Suppressor macrophage treated with lipopolysaccharide for 4 hours (primary cell): ENCODE data around the gene FAM161A.
A peak's percentile ranks its signal among the peaks of the same experiment; 100 is the strongest.
"Not testable (repeated sequence)": the region's sequence is repeated elsewhere in the genome, so short reads cannot be mapped to it uniquely, and the experiment has no call there.

Experiments
- DNase-seq: peaks from one replicate; pipeline ENCODE4 v3.0.0-alpha.2; 2020

Gene FAM161A

DNA sequence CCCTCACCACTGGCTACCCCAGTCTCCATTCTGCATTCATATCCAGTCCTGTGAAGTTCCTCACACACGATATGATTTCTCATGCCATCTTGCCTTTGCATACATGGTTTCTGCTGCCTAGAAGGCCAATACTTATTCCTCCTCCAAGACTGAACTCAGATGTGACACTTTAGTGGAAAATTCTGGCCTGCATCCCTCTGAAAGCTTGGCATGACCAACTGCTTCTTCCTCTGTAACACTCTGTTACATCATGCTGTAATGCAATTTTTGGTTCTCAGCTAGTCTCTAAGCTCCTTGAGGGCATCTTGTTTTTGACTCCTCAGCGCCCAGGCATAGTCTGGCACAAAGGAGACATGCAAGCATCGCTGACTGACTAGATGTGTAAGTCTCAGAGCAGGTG, 12.6 kb downstream of the FAM161A start:
- DNase-seq, result no peak

DNA sequence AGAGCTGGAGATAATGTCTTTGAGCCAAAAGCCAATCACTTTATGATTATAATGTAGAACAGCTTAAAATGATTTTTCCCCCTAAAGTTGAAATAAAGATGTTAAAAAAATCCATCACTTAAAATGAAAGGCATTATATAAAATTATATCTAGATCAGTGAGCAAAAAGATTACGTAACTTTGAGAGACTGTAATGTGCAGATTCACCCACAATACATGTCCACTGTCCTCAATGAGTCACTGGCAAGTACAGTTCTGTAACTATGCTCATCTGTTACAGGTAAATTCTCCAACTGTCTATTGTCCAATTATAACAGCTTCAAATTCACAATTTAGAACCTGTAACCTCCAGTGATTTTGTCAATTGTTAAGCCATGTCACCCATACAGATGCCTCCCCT, 19.0 kb downstream of the FAM161A start:
- no peak for DNase-seq

DNA sequence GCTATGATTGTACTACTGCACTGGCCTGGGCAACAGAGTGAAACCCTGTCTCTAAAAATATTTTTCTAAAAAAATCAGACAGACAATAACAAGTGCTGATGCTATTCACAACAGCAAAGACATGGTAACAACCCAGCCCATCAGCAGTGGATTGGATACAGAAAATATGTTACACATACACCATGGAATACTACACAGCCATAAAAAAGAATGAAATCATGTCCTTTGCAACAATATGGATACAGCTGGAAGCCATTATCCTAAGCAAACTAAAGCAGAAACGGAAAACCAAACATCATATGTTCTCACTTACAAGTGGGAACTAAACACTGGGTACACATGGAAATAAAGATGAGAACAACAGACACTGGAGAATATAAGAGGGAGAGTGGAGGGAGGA, 19.9 kb downstream of the FAM161A start:
- no peak for DNase-seq

DNA sequence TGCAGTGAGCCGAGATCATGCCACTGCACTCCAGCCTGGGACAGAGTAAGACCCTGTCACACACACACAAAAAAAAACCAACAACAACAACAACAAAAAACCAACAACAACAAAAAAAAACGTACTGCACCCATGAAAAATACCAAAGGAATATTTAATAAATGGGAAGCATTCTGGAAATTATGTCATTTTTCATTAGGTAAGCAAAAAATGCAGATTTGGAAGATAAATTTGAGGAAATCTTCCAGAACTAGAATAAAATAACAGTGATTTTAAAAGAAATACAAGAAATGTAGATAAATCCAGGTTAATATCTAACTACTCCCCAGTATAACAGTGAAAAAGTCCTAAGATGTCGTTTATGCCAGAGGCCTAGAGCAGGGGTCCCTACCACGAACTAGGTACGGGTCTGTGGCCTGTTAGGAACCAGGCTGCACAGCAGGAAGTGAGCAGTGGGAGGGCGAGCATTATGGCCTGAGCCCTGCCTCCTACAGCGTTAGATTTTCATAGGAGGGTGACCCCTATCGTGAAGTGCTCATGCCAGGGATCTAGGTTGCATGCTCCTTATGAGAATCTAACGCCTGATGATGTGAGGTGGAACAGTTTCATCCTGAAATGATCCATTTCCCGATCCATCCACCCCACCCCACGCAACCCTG, 21.5 kb downstream of the FAM161A start:
- no peak for DNase-seq

DNA sequence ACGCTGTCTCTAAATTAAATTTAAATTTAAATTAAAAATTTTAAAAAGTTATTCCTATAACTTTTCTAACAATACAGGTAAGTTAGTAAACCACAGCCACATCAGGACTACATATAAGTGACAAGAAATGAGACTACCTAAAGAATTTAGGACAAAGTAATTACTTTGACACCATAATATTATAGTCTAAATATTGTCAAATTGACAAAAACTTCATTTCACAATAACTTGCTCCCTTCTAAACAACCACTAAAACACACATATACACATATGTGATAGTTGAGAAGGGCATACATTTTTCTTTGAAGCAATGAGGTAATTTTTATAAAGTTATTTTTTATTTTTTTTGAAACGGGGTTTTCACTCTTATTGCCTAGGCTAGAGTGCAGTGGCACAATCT, 31.6 kb downstream of the FAM161A start:
- no peak for DNase-seq

DNA sequence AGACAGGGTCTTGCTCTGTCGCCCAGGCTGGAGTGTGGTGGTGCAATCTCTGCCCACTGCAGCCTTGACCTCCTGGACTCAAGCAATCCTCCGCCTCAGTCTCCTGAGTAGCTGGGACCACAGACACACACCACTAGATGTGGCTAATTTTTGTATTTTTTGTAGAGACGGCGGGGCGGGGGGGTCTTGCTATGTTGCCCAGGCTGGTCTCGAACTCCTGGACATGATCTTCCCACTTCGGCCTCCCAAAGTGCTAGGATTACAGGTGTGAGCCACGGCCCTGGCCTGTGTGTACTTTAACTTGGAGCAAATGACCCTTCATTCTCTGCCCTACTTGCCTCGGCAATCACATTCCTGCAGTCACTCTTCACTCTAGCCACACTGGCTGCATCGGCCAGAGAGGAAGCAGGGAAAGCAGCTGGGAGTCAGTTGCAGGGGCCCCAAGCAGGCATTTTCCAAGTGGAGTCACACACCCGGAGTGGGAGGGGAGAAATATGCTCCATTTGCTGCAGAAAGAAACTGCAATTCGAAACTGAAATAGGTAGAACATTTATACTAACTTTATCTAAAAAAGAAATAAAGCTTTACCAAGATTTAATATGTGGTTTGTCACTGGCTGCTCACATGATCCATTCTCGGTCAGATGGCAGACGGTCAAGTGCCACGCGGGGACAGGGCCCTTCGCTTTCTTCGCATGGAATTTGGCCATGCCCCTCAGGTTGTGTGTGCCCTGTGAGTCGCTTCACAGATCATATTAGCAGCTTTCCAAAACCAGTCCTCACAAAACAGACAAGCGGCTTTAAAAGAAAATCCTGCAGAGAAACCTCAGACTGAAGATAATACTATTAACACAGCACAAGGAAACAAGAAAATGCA, 37.1 kb downstream of the FAM161A start:
- DNase-seq, result no peak

DNA sequence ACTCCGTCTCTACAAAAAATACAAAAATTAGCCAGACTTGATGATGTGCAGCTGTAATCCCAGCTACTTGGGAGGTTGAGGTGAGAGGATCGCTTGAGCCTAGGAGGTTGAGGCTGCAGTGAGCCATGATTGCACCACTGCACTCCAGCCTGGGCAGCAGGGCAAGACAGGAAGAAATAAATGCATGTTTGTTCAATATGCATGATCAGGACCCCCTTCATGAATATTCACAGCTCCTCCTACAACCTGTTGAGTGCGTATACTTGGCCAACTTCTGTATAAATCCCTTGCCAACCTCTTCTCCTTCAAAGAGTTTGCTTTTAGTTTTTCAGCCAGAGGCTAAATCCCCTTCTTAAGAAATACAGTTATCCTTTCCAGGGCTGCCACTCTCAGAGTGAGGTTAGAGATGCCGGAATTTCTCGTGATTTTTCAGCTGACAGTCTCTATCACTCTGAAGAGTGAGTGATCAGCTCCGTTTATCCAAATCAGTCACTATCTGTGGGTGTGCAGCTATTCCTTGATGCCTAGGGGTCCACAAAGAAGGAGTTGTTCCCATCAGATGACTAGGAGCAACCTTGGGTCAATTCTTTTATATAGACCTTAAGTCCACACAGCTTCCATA, 39.2 kb downstream of the FAM161A start:
- no peak for DNase-seq

DNA sequence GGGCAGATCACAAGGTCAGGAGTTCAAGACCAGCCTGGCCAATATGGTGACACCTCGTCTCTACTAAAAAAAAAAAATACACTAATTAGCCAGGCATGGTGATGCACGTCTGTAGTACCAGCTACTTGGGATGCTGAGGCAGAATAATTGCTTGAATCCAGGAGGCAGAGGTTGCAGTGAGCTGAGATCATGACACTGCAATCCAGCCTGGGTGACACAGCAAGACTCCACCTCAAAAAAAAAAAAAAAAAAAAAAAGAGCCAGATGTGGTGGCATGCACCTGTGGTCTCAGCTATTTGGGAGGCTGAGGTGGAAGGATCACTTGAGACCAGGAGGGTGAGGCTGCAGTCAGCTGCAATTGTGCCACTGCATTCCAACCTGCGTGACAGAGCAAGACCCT, 40.5 kb downstream of the FAM161A start:
- DNase-seq, result not testable (repeated sequence)

DNA sequence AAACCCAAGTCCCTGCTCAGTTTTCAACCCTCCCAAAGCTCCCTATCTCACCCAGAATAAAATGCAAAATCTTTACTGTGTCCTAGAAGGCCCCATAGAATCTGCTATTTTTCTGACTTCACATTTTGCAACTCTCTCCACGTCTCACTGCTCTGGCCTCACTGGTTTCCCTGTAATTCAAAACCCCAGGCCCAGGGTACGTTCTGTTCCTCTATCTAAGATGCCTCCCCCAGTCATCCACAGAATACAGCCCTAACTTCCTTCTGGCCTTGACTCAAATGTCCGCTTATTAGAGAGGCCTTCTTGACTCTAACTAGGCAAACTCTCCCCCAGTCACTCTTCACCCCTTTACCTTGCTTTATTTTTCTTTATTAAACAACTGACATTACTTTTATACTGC, 42.0 kb downstream of the FAM161A start:
- DNase-seq, result no peak

DNA sequence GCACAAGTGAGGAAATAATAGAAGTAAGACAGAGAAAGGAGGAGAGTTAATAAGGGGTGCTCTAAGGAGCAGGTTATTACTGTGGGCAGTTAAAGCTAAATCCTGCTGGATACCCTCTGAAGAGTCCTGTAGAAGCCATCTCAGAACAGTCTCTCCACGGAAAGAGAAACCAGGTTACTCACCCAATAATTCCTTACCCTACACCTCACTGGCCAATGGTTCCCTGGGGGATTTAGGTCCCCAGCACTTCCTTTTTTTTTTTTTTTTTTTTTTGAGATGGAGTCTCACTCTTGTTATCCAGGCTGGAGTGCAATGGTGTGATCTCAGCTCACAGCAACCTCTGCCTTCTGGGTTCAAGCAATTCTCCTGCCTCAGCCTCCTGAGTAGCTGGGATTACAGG, 43.7 kb downstream of the FAM161A start:
- not testable (repeated sequence) for DNase-seq

DNA sequence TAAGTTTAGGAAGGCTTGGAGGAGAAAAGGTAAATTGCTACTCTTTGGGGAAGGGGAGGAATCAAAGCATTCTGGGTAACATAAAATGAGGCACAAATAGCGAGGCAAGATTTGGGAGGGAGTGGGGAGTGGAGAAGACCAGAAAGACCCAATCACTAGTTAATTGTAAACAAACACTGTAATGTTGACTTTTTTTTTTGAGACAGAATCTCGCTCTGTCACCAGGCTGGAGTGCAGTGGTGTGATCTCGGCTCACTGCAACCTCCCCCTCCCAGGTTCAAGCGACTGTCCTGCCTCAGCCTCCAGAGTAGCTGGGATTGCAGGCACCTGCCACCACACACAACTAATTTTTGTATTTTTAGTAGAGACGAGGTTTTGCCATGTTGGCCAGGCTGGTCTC, 45.2 kb downstream of the FAM161A start:
- DNase-seq, result not testable (repeated sequence)

DNA sequence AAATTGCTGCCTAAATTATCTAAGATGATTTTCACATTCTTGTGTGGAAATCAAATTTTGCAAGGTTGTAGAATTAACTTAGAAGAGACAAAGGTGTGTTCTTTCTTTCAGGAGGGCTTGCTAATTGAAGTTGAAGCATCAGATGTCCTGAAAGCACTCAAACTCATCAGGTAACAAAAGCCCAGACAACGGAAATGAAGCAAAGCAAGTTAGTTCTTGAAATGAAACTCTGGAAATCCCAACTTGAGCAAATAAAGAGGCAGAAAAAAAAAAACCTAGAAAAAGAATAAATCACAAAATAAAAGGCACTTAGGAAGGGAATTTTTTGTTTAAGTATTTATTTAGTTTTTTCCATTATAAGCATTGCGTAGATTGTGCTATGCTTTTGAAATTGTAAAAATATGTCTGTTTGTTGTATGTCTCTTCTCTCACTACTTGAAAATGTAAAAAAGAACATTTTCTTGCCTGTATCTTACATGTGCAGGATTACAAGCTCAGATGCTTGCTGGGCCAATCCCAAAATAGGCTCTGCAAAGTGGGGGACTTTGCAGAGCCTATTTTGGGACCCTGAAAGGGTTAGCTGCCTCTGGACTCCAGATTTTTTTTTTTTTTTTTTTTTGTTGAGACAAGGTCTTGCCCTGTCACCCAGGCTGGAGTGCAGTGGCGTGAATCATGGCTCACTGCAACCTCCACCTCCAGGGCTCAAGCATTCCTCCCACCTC, 46.7 kb downstream of the FAM161A start:
- no peak for DNase-seq

DNA sequence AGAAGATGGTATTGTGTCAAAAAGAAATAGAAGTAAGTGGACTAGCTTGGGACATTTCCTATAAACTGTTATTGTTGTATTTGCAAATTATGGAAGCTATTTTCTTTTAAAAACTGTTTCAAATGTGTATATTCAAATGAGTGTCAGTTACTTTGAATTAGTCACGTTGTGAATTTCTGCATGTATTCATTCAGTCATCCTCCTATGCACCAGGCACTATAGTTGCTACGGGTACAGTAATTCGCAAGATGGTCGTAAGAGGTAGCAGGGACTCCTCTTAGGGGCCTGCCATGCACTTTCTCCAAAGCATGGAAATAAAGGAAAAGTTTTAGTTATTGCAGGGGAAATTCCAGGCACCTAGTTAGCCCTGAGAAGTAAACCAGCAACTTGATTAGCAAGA, 51.3 kb downstream of the FAM161A start:
- no peak for DNase-seq

DNA sequence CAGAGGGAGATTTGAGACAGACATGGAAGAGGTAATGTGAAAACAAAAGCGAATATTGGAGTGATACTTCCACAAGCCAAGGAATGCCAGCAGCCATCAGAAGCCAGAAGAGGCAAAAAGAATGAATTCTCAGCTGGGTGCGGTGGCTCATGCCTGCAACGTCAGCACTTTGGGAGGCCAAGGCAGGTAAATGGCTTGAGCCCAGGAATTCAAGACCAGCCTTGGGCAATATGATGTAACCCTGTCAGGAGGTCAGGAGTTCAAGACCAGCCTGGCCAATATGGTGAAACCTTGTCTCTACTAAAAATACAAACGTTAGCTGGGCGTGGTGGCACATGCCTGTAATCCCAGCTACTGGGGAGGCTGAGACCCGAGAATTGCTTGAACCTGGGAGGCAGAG, 54.8 kb downstream of the FAM161A start:
- no peak for DNase-seq

DNA sequence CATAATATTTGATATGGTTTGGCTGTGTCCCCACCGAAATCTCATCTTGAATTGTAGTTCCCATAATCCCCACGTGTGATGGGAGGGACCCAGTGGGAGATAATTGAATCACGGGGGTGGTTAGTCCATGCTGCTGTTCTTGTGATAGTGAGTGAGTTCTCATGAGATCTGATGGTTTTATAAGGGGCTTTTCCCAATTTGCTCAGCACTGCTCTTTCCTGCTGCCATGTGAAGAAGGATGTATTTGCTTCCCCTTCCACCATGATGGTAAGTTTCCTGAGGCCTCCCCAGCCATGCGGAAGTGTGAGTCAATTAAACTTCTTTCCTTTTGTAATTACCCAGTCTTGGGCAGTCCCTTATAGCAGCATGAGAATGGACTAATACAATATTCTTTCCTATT, 56.4 kb downstream of the FAM161A start:
- peak; percentile 12 for DNase-seq

DNA sequence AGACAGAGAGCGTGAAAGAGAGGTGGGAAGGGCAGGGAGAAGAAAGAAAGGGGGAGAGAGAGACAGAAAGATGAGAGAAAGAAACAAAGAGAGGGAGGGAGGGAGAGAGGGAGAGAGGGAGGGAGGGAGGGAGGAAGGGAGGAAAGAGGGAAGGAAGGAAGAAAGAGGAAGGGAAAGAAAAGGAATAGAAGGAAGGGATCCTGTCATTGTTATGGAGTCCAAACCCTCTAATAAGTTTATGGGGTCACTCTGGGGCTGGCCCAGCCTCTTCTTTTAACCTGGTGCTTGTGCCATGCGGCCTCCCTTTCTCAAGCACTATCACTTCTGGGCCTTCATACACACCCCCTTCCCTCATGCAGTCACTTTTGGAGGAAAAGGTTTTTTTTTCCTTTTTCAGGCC, 58.5 kb downstream of the FAM161A start:
- no peak for DNase-seq

DNA sequence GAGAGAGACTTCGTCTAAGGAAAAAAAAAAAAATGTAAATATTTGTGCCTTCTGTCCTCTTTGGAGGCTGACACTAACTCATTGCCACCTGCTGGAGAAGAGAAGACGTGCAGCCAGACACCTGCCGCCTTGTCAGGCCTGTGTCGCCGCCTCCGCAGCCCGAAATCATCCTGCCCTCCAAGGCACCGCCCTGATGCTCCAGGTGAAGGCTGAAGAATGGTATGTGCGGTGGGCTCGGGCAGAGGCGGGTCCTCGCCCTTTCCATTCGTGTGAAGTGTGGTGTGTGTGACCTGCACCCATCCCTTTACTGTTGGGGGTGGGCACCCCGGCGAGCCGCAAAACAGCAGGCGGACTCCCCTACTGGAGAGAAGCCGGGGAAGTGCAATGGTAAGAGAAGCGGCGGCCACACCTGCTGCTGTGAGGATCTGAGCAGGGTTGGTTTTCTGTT, 60.4 kb downstream of the FAM161A start:
- DNase-seq, result peak; percentile 59

DNA sequence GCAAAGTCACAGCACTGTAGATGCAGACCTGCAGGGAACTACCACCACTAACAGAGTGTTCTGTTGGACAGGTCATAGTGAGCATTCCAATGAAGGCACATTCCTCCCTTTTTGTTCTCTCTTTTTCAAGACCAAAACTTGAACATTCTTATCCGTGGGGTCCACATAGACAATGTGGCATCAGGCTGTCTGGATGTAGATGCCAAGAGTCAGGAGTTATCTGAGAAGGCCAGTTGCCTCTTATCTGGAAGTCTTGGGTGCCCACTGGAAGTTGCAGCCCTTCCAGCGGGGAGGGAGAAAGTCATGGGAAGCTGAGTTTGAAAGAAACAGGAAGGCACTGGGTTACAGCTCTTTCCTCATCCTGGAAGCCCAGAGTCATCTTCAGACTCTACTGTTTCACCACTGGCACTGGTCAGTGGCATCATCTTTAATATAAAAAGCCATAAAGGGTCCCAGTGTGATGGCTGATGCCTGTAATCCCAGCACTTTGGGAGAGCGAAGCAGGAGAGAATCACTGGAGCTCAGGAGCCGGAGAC, 61.4 kb downstream of the FAM161A start:
- peak; percentile 14 for DNase-seq

DNA sequence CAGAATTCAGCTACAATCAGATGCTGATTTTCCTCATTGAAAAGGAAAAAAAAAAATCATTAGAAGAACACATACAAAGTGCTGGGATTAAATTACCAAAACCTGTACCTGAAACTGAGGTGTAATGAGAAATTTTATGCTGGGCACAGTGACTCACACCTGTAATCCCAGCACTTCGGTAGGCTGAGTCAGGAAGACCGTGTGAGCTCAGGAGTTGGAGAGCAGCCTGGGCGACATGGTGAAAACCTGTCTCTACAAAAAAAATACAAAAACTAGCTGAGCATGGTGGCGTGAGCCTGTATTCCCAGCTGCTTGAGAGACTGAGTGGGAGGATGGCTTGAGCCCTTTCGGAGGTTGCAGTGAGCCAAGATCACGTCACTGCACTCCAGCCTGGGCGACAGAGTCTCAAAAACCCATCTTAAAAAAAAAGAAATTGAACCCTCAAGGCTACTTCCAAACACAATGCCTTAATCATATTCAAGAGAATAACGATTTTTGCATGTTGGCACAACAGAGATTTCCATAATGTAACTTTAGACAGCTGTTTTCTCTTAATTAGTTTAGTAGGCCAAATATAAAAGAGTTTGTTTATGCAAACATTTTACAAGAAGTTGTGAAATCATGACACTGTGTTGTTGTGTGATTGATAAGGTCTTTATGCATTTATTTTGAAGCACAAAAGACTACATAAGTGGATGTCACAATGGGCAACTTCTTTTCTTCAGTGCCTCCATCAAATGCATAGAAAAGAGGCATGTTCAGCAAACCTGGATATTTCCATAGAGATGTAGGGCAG, 63.9 kb downstream of the FAM161A start:
- no peak for DNase-seq

DNA sequence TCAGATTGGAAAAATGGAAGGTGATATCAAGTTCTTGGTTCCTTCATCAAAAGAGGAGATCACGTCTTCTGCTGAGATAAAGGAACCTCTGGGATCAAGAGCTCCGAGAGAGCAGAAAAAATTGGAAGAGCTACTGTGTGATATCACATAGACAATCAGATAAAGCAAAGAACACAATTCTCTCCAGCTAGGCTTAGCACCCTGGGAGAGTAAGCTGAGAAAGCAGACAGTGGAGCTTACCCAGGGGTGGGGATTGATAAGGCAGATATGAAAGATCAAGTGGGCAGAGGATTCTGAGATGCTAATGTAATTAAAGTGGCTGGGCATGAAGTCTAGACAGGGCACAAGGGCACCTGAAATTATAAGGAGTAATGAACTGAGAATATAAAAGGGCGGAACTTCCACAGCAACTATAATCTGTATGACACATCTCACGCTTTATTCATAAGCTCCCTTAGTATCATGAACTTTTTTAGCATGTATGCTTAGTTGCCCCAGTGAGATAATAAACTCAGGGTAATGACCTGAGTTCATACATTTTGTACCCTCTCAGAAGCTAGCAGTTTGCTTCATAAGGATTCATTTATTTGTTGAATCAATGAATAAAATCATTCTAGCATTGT, 65.8 kb downstream of the FAM161A start:
- no peak for DNase-seq

DNA sequence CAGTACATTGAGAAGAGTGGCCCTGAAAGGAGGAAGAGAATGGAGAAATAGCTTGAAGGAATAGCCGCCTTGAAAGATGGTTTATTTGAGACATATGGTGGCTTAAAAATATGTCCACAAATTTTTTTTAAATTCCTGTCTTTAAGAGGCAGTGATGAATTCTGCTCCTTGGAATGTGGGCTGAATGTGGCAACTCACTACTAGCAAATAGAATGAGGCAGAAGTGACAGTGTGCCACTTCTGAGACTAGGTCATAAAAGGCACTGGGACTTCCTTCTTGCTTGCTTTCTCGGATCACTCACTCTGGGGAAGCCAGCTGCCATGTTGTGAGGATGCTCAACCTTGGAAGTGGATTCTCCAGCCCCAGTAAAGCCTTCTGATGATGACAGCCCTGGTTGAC, 67.0 kb downstream of the FAM161A start:
- DNase-seq, result no peak

DNA sequence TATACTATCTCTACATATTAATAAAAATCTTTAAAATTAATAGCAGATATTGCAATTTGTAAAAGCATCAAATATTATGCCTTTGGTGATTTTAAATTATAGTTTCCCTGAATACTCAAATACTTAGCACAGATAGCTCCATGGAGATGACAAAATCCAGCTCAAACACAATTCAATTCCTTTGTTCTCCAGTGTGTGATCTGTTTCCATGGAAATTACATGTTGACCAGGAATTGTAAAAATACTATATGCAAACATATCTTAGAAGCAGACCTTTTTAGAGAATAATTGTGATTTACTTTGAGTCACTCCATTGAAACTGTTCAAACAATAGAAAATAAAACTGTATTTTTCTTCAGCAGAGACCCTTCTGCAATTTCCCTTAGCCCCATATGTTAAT, 68.3 kb downstream of the FAM161A start:
- DNase-seq, result no peak
